Measurements from ENCODE around the gene CSNK1A1L.
A peak's percentile ranks its signal among the peaks of the same experiment; 100 is the strongest.

Gene CSNK1A1L
- total RNA-seq = 0 to 0.15 (median 0) reads per million in 4 donors

DNA sequence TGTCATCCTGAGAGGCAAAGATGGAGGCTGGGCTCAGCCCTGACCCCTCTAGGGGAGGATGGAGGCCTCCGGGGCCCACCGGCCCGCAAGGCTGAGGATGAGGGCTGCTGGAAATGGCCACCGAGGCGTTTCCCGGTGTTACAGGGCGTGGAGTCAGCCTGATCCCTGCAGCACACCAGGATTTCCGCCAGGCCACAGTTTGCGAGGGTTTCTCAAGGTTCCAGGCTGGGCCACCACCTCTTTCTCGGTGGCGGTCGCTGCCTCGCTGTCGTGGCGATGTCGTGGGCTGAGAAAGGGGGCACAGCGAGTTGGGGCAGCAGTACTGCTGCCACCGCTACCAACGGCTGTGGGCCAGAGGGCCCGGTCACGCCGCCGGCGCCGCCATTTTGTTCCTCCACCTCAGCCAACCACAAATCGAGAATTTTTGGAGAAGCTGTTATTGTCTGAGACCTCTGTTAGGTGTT lies at the start of gene CSNK1A1L:
Gene CSNK1A1L, minus strand, starts transcription at position 414 of the 464 bp plus-strand sequence. Its CDS starts 408 bp downstream, at position 6.
- DNase-seq = no peak

DNA sequence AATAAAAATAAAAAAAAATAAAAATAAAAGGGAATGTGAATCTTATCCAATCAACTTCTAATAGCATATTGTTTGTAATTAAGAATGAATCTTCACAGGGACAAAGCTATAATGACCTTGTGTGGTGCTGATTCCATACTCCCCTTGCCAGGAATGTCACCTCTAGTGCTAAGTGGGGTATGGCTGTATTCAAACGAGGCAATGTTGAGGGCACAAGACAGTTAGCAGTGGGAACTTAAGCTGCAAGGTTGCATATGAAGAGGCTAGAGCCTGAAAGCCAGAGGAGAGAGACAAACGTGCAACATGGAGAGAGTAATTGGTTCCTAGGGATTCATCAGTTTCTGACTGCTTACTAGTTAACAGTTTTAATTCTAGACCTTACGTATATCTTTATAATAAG lies 43.9 kb upstream of the CSNK1A1L start:
- DNase-seq = no peak

DNA sequence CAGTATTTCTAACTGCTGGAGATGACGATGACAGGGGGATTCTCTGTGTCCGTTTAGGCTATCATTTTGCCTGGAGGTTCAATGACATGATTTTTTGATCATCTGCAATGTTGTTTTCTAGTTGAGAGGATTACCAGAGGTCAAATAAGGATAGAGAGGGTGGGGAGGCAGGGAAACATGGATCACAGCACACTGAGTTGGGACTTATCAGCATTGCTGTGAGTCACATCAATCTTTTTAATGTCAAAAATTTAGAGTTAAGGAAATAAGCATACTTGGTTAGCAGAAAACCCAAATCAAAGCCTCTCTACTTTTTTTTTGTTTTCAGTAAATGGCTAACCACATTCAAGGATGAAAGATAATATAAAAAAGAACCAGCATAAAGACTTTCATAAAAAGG lies 43.0 kb upstream of the CSNK1A1L start:
- no peak for DNase-seq

DNA sequence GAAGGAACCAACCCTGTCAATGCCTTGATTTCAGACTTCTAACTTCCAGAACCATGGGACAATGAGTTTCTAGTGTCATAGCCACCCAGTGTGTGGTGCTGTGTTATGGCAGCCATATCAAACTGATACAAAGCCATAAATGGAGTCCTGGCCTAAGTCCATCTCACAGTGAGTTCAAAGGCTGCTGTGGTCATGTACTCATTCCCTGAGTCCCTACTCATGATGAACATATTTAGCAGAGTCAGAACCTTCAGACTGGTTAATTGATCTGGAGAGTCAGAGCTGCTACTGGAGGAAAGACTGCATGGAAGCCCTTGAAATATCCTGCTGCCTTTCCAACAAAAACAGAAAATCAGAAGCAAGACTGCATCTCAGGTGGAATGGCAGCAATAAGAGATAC lies 39.2 kb upstream of the CSNK1A1L start:
- no peak for DNase-seq

DNA sequence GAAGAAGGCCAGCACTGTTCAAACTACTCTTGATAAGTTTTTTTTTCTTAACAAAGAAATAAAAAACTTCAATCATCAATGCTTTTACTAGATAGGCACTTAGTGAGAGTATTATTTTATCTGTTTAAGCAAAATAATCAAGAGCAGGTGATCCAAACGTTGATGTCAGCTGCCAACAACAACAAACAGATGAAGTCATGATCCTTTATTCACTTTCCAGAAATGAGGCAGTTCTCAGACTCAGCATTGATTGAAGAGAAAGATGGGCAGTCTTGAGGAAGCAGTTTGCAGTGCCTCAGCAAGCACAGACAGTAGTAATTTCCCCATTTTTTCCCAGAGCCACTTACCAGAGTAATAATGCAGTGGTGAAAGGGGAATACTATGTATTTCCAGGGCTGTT lies 38.4 kb upstream of the CSNK1A1L start:
- no peak for DNase-seq

DNA sequence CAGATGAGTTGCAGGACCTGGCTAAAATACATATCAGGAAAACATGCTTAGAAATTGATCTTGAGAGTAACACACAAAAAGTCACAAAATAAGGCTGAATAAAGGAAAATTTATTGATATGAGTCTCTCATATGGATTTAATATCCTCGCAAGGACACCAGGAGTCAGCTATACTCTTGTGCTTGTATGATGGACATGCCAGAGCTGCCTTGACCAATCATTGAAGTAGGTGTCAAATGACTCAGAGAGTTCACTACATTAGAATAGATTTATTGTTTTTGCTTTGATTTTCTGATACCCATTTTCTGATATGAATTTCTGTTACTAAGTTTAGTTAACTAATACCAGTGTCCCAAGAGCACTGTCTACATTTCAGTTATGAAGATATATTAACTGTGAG lies 37.4 kb upstream of the CSNK1A1L start:
- no peak for DNase-seq

DNA sequence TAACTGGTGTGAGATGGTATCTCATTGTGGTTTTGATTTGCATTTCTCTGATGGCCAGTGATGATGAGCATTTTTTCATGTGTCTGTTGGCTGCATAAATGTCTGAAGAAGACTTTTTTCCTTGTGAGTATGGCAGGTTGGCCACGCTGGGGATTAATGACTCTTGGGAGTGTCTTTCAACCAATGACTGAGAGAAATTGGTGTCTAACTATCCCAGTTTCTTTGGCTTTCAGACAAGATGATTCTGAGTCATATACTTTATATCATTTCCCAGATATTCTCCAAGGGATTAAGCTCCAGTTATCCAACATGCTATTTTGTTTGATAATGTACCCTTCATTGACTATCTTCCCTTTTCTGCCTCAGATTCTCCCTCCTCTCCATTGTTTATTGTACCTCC lies 35.5 kb upstream of the CSNK1A1L start:
- DNase-seq = no peak

DNA sequence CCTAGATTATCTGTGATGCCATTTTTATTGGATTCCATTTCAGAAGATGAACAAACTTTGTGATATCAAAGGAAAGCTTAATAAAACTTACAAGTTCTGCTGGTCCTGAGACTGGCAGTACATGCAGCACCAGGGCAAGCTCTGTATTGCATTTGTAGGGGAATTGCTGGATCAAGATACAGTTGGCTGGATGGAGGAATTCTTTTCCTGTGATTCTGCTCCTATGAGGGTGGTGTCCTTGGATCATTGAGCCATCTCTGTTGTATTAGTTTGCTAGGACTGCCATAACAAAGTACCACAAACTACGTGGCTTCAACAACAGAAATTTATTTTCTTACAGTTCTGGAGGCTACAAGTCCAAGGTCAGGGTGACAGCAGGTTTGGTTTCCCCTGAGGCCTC lies 33.9 kb upstream of the CSNK1A1L start:
- DNase-seq = no peak

DNA sequence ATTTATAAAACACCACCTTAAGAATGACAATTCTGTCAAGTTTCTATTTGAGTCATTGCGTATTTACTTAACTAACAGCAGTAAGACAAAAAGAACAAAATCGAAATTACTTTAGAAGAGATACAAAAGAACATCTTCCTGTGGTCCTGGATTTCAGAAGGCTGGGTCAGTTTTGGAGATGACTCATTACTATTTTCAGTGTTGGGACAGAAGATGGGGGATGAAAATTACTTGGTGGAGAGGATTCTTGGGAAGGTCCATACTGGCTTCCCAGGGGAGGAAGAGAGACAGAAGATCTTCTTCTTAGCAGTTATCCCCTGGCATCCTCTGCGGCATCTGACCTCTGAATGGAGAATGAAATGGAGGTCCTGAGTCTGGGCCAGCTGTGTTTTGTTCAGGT lies 33.5 kb upstream of the CSNK1A1L start:
- no peak for DNase-seq

DNA sequence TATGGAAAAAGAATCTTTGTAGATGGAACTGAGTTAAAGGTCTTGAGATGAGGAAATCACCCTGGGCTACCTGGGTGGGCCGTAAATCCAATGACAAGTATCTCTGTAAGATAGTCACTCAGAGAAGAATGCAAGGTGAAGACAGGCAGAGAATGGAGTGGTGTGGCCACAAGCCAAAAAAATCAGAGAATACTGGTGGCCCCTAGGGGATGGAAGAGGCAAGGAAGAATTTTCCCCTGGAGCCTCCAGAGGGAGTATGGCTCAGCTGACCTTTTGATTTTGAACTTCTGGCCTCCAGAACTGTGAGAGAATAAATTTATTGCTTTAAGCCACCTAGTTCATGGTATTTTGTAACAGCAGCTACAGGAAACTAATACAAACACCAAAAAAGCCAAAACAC lies 32.7 kb upstream of the CSNK1A1L start:
- no peak for DNase-seq

DNA sequence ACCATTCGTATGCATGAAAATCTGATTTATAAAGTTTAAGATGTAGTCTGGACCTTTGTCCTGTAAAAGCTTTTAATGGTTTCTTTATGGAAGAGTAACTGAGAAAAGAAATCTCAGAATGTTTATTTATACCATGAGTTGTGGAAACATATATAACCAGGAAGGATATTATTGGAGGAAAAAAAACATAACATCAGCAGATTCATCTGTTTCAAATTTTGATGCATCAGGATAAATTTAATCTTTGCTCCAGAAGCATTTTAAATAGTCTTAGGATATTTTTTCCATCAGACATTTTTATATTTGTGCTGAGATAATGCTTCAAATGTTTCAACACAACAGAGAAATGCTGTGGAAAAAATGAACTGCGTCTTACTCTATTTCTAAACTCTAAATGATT lies 31.2 kb upstream of the CSNK1A1L start:
- no peak for DNase-seq

DNA sequence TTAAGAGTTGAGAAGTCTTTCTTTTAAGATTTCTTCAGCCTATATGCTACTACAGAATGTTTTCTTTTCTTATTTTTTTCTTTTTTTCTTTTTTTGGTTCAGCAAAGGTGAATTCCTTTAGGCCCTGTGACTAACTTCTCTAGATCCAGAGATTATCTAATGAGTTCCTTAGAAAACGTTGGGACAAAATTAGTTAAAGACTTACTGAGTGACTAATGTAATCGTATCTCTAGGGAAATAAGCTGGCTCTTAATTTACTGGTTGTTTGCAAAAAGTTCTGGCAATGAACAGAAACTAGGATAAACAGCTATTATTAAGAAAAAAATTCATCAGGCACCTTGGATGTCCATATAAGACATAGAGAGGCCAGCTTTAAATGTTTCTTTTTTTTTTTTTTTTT lies 30.7 kb upstream of the CSNK1A1L start:
- no peak for DNase-seq

DNA sequence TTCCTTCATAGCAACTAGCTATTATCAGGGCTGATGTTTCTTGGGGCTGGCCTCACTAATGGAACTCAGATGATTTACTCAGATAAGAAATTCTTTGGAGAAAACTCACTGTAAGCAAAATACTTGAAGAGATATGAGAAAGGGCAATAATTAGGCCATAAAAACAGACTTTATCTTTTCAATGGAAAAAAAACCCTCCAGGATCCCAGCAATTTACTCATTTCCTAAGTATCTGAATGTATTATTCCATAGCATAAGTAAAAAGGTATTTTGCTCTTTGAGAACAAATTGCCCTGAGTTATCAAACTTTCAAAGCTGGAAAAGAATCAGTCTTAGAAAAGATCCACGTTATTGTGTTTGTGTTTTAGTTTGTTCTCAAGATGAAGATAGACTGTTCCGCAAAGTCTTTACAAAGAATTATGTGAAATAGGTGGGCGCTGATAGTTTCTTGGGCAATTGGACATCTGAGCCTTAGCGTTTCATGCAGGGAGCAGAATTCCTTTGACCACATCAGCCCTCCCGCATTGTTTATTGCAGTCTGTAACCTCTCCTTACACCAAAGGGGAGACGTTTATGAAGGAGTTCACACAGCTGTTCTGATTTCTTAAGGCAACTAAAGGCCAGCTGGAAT lies 29.1 kb upstream of the CSNK1A1L start:
- DNase-seq = no peak

DNA sequence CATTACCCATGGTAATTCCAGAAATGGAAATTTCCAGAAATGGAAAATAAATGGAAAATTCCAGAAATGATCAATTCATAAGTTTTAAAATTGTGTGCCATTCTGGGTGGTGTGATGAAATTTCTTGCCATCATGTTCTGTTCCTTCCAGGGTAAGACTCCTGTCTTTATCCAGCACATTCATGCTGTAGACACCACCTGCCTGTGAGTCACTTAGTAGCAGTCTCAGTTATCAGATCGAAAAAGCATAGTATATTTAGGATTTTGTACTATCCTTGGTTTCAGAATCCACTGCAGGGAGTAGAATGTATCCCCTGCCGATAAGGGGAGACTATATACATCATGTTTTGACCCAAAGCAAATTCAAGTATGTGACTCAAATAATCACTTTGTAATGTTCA lies 26.7 kb upstream of the CSNK1A1L start:
- no peak for DNase-seq

DNA sequence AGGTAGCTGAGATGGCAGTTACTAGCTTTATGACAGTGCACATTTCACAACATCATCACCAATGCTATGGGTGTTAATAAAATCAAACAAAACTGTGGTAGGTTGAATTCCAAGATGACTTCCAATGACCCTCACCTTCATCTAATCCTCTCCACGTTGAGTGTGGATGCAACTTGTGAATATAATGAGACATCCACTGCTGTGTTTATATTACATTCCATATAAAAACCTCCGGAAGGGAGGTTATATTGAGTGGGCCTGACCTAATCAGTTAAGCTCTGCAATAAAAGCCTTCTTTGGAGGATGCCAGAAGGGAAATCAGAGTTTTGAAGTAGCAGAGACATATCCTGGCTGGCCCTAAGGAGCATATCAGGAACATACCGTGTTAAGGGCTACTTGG lies 25.6 kb upstream of the CSNK1A1L start:
- DNase-seq = no peak

DNA sequence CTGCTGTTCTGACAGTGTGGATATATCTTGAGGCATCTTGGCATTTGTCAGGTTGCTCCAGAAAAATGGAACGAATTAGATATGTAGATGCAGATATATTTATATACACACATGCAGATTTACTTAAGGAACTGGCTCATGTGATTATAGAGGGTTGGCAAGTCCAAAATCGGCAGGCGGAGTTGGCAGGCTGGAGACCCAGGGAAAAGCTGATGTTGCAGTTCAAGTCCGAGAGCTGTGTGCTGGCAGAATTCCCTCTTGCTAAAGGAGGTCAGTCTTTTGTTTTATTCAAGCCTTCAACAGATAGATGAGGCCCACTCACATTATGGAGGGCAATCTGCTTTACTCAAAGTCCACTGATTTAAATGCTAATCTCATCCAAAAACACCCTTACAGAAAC lies 24.4 kb upstream of the CSNK1A1L start:
- DNase-seq = no peak

DNA sequence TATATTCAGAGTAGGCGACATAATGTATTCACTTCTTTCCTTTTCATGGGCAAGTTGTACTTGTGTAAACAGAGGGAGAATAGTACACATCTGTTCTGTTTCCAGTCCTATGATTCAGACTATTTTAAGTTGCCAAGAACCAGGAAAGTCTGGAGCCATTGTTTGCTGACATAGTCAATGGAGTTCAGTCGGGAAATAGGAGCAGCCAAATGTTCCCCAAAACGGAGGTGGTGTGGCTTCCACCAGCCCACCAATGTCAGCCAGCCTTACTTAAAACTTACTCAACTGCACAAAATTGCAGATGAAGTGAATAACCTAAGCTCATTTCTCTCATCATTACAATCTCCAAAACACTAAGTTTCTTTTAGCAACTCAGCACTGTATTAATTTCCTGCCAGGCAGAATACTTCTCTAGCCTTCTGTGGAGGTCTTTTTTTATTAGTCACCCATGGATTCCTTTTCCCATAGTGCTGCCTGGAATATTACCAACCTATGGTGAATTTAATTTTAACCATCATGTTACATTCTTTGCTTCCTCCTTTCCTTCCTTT lies 22.3 kb upstream of the CSNK1A1L start:
- no peak for DNase-seq

DNA sequence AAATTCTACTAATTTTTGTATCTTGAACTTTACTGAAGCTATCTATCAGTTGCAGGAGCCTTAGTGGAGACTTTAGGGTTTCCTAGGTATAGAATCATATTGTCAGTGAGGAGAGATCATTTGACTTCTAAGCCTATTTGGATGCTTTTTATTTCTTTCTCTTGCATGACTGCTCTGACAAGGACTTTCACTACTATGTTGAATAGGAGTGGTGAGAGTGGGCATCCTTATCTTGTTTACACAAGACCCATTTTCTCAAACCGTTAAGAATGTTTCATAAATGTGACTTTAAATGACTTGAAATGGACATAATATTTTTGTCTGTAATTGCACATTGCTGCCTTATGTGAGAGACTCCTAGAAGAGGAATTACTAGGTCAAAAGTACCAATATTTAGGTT lies 17.9 kb upstream of the CSNK1A1L start:
- no peak for DNase-seq

DNA sequence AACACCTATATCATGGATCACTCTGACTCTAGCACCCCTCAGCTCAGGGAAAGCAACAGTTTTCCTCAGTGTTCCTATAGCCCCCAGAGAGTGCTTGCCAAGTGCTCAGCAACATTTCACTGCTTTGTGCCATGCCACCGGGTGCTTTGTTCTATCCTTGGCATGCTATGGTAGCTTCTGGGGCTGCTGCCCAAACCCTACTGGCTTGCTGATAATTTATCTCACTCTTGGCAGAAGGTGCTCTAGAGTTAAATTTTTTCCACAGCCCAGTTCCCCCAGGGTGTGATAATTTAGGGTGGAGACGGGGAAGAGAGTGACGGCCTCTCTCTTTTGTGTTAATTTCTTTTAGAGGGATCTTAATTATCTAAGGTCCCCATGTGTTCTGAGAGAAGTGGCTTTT lies 12.6 kb upstream of the CSNK1A1L start:
- no peak for DNase-seq

DNA sequence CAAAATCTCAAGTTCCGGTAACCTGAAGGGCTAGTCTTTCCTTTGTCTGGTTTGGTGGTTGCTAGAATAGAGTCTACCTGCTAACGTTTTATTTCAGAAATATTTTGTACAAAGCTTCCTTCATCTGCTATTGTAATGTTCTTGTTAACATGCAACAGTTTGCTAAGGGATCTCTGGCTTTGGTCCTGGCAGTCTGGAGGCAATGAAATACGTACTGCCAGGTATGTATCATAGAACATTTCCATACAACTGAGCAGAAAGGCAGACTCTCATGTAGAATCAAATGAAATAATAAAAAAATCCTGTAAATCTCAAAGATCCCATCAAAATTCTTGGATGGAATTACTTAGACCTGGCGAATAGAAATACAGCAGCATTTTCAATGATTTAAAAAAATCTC lies 8.8 kb upstream of the CSNK1A1L start:
- no peak for DNase-seq

DNA sequence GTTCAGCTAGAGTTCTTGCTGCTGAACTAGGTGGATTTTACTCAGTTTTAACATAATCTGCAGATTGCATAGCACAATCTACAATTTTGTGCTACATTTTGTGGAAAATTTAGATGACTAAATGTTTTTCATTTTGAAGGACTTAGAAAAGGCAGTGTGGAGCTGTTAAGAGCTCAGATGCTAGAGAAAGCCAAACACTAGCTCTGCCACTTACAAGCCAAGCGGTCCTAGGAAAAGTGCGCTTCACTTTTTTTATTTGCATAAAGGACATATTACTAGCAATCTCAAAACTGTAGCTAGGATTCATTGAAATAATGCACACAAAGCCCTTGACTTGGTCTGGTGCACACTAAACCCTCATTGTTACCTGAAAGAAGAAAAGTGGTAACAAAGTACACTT lies 8.1 kb upstream of the CSNK1A1L start:
- no peak for DNase-seq

DNA sequence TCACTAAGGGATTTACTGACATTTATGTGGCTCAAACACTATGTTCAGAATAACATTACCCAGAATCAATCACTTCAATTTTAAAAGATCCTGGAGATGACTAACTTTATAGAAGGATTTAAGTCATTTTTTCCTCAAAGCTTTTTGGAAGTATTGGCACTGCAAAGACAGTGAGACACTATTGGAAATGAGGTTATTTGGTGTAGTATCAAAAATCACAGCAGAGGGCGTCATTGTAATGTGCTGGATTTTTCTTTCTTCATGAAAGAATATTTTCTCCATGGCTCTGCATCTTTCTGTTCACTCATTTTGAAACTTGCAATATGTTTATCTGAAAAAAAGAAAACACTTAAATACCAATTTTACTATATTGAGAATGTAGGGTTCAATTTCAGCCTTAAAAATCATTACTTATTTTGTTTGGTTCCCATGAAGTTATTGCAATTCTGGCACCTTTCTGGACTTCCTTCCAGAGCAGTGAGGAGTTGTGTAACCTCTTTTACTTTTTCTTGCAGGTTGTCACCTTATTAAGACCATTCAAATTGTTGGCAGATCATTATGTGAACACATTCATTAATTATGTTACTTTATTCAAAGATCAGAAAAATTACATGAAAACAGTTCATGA lies 3.7 kb upstream of the CSNK1A1L start:
- peak in 1 of 5 donors; percentile 2 for DNase-seq

DNA sequence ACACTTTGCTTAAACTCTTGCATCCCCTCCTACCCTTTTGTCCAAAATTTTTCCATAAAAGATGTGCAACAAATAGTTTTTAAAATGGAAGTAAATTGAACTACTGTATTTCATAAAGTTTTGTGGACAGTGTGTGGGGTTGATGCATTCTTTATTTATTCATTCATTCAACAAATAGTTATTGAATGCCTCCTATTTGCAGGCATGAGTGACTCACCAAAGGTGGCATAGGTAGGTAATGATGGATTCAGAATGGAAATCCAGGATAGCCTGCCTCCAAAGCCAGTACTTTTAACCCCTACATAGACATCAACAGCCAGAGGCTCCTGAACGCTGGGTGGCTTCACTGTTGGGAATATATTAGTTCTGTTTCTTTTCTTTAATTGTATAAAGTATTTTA lies 2.4 kb upstream of the CSNK1A1L start:
- DNase-seq = no peak

DNA sequence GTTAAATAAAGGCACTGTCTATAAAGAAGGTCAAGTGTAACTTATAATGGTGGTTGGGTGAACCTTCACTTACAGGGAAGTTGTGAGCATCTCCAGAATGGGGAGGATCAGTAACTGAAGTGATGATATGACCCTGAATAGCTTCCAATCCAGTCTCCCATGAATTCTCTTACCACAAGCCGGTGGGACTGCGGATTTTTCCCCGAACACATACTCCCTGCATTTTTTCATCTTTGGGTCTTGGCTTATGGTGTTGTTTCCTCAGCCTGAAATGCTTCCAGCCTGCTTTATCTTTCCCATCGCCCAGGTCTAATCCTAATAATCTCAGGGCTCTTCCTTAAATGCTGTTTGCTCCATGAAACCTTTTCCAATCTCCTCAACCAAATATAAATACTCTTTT lies 2.0 kb upstream of the CSNK1A1L start:
- no peak for DNase-seq

DNA sequence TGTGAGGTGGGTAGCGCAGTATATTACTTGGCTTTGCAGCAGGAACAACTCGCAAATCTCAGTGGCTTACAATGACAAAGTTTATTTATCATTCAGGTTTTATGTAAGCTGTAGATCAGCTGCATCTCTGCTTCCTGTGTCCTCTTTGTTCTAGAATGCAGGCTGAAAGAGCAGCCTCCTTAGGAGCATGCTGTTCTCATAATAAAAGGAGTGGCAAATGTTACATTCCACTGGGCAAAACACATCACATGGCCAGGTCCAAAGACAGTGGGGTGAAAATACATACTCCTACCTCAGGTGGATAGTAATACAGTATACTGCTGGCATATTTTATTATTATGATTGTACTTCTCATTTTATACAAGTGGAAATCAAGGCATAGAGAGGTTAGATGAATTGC lies 1.2 kb upstream of the CSNK1A1L start:
- no peak for DNase-seq
